Anterior cingulate cortex (tissue), 58 donors: ENCODE measurements around the gene PFN3.

Experiments used
- DNase-seq, 58 donors: peaks; one replicate each; lab custom pipeline; 2025; lab: John Stamatoyannopoulos, UW

PFN3 gene

GRCh38 chr5:177399997-177400868 is at the start of gene PFN3:
Gene PFN3 (minus strand): TSS chr5:177400661. CDS start chr5:177400576, 85 bp downstream.
- DNase-seq, result peak in 1 of 58 donors; percentile 22

GRCh38 chr5:177449140-177450061 is 48.9 kb upstream of the PFN3 start:
- no peak for DNase-seq

- no peak for DNase-seq
These were observed 47.9 kb upstream of the PFN3 start for GRCh38 chr5:177448244-177448950.

- peak in 57 of 58 donors; percentile 27 to 95 (median 80) for DNase-seq
These were observed 47.3 kb upstream of the PFN3 start for GRCh38 chr5:177447611-177448243.

GRCh38 chr5:177447066-177447610 is 46.7 kb upstream of the PFN3 start:
- peak in 52 of 58 donors; percentile 41 to 85 (median 73) for DNase-seq

- DNase-seq, result peak in 52 of 58 donors; percentile 21 to 81 (median 68)
These were observed 46.0 kb upstream of the PFN3 start, which contains the start of gene PRR7 for GRCh38 chr5:177446200-177447065. Gene PRR7 (plus strand): TSS chr5:177446814. CDS start chr5:177455068, 8,254 bp downstream.

GRCh38 chr5:177445917-177446199 is 45.4 kb upstream of the PFN3 start:
- DNase-seq, result no peak

GRCh38 chr5:177445052-177445916 is 44.8 kb upstream of the PFN3 start:
- DNase-seq, result no peak

- DNase-seq, result no peak
These were observed 43.9 kb upstream of the PFN3 start for GRCh38 chr5:177444106-177445051.

GRCh38 chr5:177443144-177443983 is 42.9 kb upstream of the PFN3 start:
- no peak for DNase-seq

- no peak for DNase-seq
These were observed 41.8 kb upstream of the PFN3 start for GRCh38 chr5:177442066-177442826.

- DNase-seq, result no peak
These were observed 40.7 kb upstream of the PFN3 start for GRCh38 chr5:177440990-177441780.

- DNase-seq, result no peak
These were observed 39.9 kb upstream of the PFN3 start for GRCh38 chr5:177440211-177440989.
